NCI-H146 (cell line): ENCODE data around the gene ARF6.
"Not testable (repeated sequence)": the region's sequence is repeated elsewhere in the genome, so short reads cannot be mapped to it uniquely, and the experiment has no call there.

ENCODE experiments used
- DNase-seq: peaks from one replicate; lab custom pipeline; 2025; lab: John Stamatoyannopoulos, UW

The ARF6 gene

DNA sequence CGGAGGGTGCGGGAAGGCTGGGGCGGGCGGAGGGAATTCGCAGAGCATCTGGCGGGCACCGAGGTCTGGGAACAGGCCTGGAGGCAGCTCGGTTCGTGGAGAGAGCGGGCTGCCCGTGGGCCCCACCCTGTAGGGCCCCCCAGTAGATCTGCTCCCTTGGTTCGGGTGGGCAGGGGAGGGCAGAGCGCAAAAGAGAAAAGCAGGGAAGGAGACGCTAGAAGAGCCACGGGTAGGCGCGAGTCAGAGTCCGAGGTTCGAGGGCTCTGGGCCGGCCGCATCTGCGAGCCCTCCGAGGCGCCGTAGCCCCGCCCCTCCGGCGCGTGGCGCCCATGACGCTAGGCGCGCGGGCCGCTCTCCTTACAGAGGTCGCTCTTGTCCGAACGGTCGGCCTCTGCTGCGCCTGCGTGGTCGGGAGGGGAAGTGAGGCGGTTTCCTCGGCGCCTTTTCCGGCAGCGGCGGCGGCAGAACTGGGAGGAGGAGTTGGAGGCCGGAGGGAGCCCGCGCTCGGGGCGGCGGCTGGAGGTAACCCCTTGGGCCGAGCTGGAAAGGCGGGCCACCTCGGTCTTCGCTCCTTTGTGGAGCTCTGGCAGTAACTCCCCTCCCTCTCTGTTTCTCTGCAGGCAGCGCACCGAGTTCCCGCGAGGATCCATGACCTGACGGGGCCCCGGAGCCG is at the start of gene ARF6:
TSS of gene ARF6 (plus strand) at position 447 of the 673 bp plus-strand sequence. CDS start 655 bp downstream, outside the sequence.
- DNase-seq, result peak; percentile 97

DNA sequence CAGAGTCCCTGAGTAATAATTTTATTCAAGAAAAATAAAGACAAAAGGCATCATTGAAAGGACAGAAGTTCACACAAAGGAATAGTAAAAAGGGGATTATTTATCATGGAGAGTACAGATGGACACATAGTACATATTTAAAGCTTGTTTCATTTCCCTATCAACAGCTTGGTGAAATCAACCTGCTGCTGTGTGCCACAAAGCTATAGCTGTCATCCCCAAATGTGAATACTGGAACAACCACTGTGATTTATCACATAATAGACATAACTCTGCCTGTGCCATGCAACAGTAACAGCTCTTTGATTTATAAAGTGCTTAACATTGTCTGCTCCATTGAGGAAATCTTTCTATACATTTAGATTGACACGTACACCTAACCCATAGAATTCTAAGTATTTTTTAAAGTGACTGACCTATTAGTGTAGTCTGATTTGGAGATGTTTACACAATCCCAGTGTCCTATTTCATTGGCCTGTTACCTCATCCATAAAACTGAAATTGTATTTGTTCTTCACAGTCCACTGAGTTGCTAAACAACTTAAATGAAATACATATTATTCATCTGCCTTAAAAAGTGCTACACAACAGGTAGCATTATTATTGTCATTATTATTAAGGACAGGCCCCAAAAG is 43.6 kb upstream of the ARF6 start:
- DNase-seq, result no peak

DNA sequence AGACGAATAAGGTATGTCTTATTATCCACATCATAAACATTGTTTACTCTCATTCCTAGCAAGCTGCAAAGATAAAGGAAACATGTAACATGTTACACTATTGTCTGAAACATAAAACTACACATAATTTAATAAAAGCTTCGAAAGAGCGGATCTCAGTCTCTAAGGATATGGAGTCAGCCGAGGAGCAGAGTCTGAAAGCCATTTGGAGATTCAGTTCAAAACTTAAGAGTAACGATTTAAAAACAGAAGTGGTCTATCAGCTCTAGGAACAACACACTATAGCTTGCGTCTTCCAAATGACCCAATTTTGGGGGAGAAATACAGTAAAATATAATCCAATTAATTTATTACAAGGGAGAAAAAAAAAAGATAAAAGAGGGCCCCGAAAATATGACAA is 41.1 kb upstream of the ARF6 start:
- no peak for DNase-seq

DNA sequence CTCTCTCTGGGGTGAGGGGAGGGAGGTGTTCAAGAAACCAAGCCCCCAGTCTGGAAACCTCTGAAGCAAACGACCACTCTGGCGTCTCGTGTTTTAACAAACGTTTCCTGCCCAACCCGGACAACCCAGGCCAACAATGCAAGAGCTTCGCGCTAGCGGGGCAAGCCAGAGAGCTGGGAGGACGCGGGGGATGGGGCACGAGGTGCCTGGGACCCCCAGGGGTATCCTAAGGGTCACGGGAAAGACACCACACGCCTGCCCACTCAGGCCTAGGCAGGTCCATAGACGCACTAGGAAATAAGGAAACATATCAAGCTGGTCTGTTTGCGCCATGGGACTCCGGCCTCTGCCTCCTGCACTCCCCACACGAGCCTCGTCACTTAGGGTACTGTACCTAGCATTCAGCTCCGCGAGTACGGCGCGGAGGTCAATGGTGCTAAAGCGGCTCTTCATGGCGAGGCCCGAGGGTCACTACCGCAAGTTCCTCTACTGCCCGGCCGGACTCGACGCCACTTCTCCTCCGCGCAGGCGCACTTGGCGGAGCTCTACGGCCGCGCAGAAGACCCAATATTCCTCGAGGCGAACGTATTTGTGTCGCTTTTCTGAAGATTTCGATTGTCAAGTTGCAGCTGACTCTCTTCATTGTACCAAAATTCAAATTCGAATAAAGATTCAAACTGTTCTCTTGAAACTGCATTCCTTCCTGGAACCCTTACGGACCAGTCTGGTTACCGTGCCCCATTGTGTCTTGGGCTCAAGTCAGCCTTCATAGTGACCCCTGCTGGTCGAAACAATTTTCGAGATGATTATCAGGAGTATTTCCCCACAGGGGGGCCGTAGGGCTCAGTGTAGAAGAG is 40.4 kb upstream of the ARF6 start, which contains the start of gene NEMF:
TSS of gene NEMF (minus strand) at position 488 of the 857 bp plus-strand sequence. CDS start at position 453, 35 bp downstream.
- DNase-seq, result peak; percentile 90

DNA sequence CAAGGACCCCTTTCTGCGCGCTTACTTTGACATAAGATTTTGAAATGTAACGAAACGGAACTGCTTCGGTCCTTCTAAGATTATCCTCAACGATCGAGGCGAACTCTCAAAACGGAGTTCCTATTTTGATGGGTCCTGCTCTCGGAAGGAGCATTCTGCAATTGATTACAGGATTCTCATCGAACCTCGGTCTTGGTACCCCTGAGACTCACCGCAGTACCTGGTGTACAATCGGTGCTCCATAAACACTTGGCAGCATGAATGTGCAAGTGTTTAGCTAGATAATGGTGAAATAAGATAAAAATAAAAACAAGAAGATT is 39.8 kb upstream of the ARF6 start:
- no peak for DNase-seq

DNA sequence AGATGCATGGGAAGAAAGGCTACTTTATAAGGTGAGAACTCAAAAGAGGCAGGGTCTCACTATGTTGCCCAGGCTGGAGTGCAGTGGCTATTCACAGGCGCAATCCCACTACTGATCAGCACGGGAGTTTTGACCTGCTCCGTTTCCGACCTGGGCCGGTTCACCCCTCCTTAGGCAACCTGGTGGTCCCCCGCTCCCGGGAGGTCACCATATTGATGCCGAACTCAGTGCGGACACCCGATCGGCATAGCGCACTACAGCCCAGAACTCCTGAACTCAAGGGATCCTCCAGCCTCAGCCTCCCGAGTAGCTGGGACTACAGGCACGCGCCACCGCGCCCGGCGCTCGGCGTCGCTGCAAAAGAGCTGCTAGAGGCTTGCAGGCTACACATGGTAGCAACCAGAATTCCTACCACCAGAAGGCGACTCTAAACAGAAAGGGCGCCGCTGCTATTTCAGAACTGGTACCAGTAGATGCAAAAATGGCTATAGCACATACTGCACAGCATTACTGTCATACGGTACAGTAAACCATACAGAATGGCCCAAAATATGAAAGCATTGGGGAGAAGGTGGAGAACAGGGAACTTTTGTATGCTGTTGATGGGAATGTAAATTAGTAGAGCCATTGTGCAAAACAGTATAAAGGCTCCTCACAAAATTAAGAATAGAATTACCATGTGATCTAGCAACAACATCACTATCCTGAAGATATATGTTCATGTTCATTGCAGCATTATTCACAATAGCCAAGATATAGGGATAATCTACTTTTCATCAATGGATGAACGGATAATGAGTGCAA is 39.1 kb upstream of the ARF6 start:
- no peak for DNase-seq

DNA sequence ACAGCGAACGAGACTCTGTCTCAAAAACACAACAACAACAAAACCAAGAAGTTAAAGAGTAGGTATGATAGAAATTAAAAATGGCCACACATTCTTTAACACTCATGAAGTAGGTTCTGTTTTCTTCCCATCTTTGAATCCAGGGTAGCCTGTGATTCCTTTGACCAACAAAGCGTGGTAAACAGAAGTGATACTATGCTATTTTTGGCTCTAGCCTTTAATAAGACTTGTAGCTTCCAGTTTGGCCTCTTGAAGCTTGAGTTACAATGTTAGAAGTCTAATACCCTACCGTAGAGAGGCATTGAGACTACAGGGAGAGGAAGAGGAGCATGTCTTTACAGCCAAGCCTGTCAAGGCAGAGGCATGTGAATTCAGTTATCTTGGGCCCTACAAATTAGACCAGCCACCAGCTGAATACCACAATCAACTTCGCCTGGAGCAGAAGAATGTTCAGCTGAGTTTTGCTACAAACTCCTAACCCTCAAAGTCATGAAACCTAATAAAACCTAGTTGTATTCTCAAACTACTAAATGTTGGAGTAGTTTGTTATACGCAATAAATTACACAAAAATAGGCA is 35.4 kb upstream of the ARF6 start:
- no peak for DNase-seq

- no peak for DNase-seq
Measured at GRCh38 chr14:49858383-49858782, 34.5 kb upstream of the ARF6 start.

GRCh38 chr14:49860988-49861698 is 31.7 kb upstream of the ARF6 start:
- DNase-seq, result no peak

DNA sequence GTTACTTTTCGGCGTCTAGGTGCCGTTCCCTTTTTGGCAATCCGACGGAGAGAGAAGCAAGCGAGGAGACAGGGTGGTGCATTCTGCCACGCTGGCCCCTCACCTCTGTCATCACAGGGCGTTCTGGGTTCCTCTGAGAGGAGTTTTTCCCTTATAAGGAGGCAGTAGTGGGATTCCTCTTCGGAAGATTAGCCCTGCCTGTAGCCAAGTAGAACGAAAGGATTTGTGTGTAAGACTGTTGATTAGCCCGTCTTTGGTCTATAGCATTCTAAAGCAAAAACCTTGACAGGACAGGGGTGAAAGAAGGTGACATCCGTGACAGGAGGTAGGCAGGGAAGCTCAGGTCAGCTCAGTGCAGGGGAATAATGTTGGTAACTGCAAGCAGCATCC is 31.2 kb upstream of the ARF6 start:
- DNase-seq, result peak; percentile 59

DNA sequence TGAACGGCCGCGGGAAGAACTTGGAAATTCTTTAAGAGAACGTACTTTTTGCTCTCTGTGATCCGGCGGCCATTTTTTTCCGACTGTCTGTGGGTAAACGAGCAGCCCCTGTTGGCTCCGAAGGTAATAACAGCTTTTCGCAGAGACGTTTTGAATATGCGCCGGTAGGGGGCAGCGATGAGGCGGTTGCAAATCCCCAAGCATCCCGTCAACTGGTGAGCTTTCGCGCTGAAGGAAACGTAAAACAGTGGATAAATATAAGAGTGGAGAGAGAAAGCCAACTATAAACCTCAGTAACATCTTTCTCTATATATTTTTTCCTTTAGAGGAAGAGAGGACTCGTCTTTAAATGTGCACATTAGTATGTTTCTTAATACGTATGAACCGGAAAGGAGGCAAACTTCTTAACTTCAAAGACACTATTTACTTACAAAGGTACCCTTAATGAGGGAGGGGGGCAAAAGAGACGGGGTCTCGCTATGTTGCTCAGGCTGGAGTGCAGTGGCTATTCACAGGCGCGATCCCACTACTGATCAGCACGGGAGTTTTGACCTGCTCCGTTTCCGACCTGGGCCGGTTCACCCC is 30.7 kb upstream of the ARF6 start:
- peak; percentile 82 for DNase-seq

GRCh38 chr14:49863487-49864281 is 29.2 kb upstream of the ARF6 start:
- peak; percentile 10 for DNase-seq

GRCh38 chr14:49865431-49865859 is 27.4 kb upstream of the ARF6 start:
- DNase-seq, result peak; percentile 53

DNA sequence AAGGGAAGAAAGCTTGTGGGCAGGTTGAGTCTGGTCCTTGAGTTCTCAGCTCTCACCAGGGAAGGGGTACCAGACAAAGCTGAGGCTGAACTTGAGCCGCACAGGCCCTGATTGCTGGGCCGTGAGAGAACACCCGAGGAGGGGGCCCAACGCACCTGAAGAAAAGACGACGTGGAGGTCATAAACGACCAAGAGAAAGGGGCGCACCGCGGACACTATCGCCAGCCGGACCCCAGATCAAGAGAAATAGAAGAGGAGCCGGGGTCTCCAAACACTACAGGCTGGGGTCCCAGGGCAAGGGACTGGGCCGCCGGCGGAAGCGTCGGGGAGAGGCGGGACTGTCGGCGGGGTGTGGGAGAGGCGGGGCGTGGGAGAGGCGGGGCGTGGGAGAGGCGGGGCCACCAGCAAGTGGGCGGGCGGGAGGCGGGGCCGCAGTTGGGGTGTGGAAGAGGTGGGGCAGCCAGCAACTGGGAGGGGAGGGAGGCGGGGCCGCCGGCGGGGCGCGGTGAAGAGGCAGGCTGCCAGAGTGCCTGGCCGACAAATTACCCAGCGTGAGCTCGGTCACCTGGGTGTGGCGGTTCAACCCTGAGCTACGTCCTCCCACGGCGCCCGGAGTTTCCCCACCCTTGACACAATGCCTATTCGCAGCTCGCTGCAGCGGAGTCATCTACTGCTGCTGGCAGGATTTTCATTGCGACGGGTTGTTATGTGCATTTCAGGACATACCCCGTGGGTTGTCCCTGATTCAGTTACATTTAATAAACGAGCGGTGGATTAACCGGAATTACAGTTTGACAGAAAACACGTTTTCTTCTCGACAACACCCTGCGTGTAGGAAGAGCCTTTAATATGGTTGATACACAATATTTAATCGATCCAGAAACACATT is 24.8 kb upstream of the ARF6 start:
- DNase-seq, result peak; percentile 97

DNA sequence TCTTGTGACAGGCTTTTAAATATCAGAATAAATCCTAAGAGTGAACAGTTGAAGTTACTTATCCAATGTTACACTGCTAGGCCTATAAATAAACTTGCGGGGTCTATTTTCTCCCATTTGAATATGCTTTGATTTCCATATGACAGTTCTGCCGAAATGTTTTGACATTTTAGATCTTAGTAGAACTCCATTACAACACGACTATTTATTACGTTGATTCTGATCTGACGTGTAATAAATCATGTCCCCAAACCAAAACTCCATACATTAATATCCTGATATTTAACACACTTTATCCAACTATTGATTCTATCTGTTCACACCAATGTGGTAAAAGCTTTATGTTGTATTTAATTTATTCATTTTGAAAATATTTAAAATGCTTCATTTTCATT is 24.2 kb upstream of the ARF6 start:
- no peak for DNase-seq

DNA sequence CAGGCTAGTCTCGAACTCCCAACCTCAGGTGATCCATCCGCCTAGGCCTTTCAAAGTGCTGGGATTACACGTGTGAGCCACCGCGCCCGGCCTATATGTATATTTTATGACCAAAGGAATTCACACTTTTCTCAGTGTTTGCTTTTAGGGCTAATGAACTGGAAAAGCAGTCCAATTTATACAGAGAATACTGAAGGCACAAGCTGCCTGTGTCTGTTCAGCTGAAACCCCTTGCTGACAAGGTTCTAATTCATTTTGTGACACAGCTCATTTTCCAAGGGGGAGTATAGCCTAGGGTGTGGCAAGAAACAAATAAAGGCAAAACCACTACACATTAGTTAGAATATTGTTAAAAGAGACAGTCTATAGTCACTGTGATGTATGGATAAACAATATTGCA is 22.0 kb upstream of the ARF6 start:
- DNase-seq, result no peak

GRCh38 chr14:49873548-49873947 is 19.3 kb upstream of the ARF6 start:
- DNase-seq, result not testable (repeated sequence)

GRCh38 chr14:49875640-49876198 is 17.2 kb upstream of the ARF6 start:
- no peak for DNase-seq
